Measurements from ENCODE around the gene TMEM17. TPM values are rescaled to one million over a fixed set of nuclear protein-coding genes. Genes with fewer than 3 reads are reported as not detected.
"Not testable (repeated sequence)": the region's sequence is repeated elsewhere in the genome, so short reads cannot be mapped to it uniquely, and the experiment has no call there.

The TMEM17 gene
- total RNA-seq, 2 donors from 2014 or later, result 0.90 to 1.2 TPM

GRCh38 chr2:62540408-62541168, 34.6 kb upstream of the TMEM17 start:
- Histone ChIP-seq H3K36me3 (no peaks in the 10 kb centered on the region), H3K27me3 (no peaks in the 10 kb centered on the region), H3K9me3 (no peaks in the 10 kb centered on the region), H3K4me3 (no peak overlapping the region), H3K27ac (no peak overlapping the region), H3K4me1 (no peaks in the 10 kb centered on the region)
- TF ChIP-seq, protein P1, sequence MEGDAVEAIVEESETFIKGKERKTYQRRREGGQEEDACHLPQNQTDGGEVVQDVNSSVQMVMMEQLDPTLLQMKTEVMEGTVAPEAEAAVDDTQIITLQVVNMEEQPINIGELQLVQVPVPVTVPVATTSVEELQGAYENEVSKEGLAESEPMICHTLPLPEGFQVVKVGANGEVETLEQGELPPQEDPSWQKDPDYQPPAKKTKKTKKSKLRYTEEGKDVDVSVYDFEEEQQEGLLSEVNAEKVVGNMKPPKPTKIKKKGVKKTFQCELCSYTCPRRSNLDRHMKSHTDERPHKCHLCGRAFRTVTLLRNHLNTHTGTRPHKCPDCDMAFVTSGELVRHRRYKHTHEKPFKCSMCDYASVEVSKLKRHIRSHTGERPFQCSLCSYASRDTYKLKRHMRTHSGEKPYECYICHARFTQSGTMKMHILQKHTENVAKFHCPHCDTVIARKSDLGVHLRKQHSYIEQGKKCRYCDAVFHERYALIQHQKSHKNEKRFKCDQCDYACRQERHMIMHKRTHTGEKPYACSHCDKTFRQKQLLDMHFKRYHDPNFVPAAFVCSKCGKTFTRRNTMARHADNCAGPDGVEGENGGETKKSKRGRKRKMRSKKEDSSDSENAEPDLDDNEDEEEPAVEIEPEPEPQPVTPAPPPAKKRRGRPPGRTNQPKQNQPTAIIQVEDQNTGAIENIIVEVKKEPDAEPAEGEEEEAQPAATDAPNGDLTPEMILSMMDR (IDR thresholded peaks at IDR 0.05), result no peak
- DNase-seq (ENCODE audit: low spot score), result no peak

- Histone ChIP-seq H3K4me3 (no peak overlapping the region), H3K27me3 (no peaks in the 10 kb centered on the region), H3K36me3 (no peaks in the 10 kb centered on the region), H3K4me1 (no peaks in the 10 kb centered on the region), H3K27ac (no peak overlapping the region), H3K9me3 (no peaks in the 10 kb centered on the region)
- TF ChIP-seq, protein P1 (IDR thresholded peaks at IDR 0.05), result no peak
- DNase-seq (ENCODE audit: low spot score), result no peak
Measured at GRCh38 chr2:62539606-62540407, 33.8 kb upstream of the TMEM17 start.

DNA sequence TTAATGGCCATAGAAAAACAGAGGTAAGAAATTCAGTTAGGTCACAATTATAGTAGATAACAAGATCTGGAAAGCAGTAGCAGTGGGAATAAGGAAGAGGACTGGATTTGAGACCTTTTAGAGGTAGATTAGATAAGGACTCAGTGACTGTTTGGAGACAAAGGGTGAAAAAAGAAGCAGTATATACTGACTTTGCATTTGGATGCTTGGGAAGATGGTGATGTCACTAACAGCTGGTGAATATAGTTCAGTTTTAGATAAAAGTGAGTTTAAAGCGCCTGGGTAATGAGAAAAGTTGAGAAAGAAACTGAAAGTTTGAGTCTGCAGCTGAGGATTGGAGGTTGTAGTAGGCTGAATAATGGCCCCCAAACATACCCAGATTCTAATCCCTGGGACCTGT, 32.8 kb upstream of the TMEM17 start:
- TF ChIP-seq, protein P1 (IDR thresholded peaks at IDR 0.05), result no peak
- no peak for DNase-seq (ENCODE audit: low spot score)
- no peaks in the 10 kb centered on the region for H3K4me1 ChIP-seq
- no peaks in the 10 kb centered on the region for H3K36me3 ChIP-seq
- no peaks in the 10 kb centered on the region for H3K9me3 ChIP-seq
- no peak overlapping the region for H3K4me3 ChIP-seq
- no peak overlapping the region for H3K27ac ChIP-seq
- H3K27me3 ChIP-seq, result no peaks in the 10 kb centered on the region

DNA sequence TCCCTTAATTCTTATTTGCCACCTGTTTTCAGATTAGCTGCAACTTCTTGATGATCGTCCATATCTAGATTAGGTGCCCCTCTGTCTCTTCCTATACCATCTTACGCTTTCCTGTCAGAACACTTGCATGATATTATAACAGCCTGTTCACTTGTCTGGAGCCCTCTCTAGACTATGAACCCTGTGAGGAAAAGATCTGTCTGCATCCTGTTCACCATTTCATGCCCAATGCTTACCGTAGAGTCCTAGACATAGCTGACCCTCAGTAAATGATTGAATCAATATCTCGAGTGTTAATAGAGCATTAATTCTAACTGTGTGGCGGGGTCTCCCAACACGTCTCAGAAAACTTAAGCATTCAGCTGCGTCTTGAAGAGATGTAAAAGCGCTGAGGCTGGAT, 31.8 kb upstream of the TMEM17 start:
- H3K4me1 ChIP-seq, result no peaks in the 10 kb centered on the region
- no peak overlapping the region for H3K27ac ChIP-seq
- H3K9me3 ChIP-seq, result no peaks in the 10 kb centered on the region
- DNase-seq (ENCODE audit: low spot score), result no peak
- no peaks in the 10 kb centered on the region for H3K36me3 ChIP-seq
- H3K27me3 ChIP-seq, result no peaks in the 10 kb centered on the region
- H3K4me3 ChIP-seq, result no peak overlapping the region
- TF ChIP-seq, protein P1 (IDR thresholded peaks at IDR 0.05), result no peak

DNA sequence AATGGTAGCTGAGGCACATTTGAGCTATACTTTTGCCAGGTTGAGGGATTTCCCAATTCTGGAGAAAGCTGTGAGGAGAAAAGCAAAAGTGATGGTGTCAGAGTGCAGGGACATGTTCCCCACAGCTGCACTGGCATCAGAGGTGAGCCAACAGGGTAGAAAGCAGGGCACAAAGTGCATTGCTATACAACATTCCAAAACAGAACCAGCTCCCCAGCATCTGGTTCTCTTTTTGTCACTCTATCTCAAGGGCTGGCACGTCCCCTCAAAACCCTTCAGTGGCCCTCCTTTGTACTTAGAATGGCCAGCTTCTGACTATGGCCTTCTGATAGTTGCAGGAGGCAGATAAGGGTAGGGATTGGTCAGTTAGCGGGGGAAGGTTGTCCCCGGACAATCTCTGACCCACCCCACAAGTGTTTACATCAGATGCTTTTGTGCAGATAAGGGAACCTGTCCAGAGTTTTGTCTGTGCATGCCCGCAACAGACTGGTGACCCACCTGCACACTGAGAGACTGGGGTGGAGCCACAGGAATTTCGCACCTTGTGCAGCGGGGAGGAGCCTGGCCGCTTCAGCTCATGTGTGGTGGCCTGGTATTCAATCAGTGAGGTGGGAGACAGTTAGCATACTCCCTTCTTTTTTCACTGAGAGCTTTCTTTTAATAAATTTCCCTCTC, 31.0 kb upstream of the TMEM17 start:
- TF ChIP-seq, protein P1 (IDR thresholded peaks at IDR 0.05), result no peak
- H3K36me3 ChIP-seq, result no peaks in the 10 kb centered on the region
- DNase-seq (ENCODE audit: low spot score), result no peak
- H3K9me3 ChIP-seq, result no peaks in the 10 kb centered on the region
- H3K4me1 ChIP-seq, result no peaks in the 10 kb centered on the region
- no peaks in the 10 kb centered on the region for H3K27me3 ChIP-seq
- H3K27ac ChIP-seq, result no peak overlapping the region
- no peak overlapping the region for H3K4me3 ChIP-seq

GRCh38 chr2:62535521-62535920, 29.5 kb upstream of the TMEM17 start:
- not testable (repeated sequence) for H3K9me3 ChIP-seq; H3K4me1 ChIP-seq; H3K36me3 ChIP-seq; H3K27me3 ChIP-seq; H3K27ac ChIP-seq; H3K4me3 ChIP-seq; DNase-seq (ENCODE audit: low spot score)

Data from right atrium auricular region (tissue), 2 donors.